ENCODE data around the gene EIF1AD. TPM values are rescaled to one million over a fixed set of nuclear protein-coding genes. Genes with fewer than 3 reads are reported as not detected.

Gene EIF1AD, protein sequence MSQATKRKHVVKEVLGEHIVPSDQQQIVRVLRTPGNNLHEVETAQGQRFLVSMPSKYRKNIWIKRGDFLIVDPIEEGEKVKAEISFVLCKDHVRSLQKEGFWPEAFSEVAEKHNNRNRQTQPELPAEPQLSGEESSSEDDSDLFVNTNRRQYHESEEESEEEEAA
- total RNA-seq = 25.6 and 27.0 TPM in 2 replicates
- polyA plus RNA-seq = 19.4 and 24.8 TPM in 2 replicates

DNA sequence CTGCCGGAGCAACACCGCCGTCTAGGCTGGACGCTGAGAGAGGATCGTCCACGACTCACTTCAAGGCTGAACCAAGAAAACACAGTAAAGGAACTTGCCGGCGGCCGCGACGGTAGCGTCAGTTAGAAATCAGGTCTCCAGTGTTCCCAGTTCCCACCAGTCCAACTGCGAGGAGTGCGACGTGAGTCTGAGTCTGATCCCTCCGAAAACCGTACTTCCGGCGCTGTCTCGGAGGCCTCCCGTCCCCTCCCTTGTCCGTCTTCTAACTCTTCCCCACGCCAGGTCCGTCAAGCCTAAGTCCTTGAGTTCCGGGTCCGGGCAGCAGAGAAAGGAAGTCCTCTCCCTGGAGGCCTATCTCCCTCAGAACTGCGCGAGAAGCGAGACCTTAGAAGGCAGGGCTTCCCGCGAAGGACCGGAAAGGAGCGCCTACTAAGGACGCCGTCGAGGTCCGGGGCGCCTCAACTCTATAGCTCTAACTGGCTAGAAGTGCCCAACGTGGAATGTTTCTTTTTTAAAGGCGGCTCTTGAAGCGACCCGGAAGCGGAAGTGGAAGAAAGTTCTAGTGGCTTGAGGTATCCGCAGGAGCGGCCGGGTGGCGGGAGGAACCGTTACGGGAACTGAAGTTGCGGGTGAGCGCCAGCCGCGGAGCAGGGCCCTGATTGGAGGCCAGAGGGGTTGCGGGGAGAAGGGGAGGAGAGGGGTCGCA lies at the start of gene EIF1AD, which contains the start of gene BANF1:
TSS of gene EIF1AD (minus strand) at position 216 of the 706 bp plus-strand sequence. CDS start 1,768 bp downstream, outside the sequence.
TSS of gene BANF1 (plus strand) at position 562 of the 706 bp plus-strand sequence. CDS start 748 bp downstream, outside the sequence.
- H3K27me3 ChIP-seq = no peaks in the 10 kb centered on the region
- peak within 1 kb of the TSS; percentile 93 for H2AFZ ChIP-seq
- H3K27ac ChIP-seq = peak within 1 kb of the TSS; percentile 99
- 2% methylated on average over 53 of the region's 55 CpGs for WGBS (ENCODE audit: low lambda C conversion rate, missing lambda C conversion rate)
- no peaks in the 10 kb centered on the region for H3K9me3 ChIP-seq (ENCODE audit: low read depth)
- H4K20me1 ChIP-seq (ENCODE audit: insufficient read depth, poor library complexity, severe bottlenecking) = no peaks in the 10 kb centered on the region
- TF ChIP-seq EZH2 (IDR thresholded peaks at IDR 0.05; ENCODE audit: borderline replicate concordance) = no peak
- TF ChIP-seq CTCF (IDR thresholded peaks at IDR 0.05; ENCODE audit: poor library complexity) = no peak
- no peak for TF ChIP-seq EZH2phosphoT487 (IDR thresholded peaks at IDR 0.05; ENCODE audit: low read depth, severe bottlenecking, unreplicated experiment)
- H3K36me3 ChIP-seq (replicated peaks; ENCODE audit: insufficient read depth, low read depth) = no peaks in the 10 kb centered on the region
- H3K9me2 ChIP-seq (replicated peaks; ENCODE audit: insufficient read depth) = no peaks in the 10 kb centered on the region
- DNase-seq (ENCODE audit: low spot score) = peak; percentile 95
- peak within 1 kb of the TSS; percentile 82 for H3K4me3 ChIP-seq
- peak within 1 kb of the TSS; percentile 95 for H3K4me2 ChIP-seq
- H3K79me2 ChIP-seq = peaks cover 47% of the 10 kb centered on the region
- no peaks in the 10 kb centered on the region for H3K4me1 ChIP-seq (ENCODE audit: insufficient read depth)

DNA sequence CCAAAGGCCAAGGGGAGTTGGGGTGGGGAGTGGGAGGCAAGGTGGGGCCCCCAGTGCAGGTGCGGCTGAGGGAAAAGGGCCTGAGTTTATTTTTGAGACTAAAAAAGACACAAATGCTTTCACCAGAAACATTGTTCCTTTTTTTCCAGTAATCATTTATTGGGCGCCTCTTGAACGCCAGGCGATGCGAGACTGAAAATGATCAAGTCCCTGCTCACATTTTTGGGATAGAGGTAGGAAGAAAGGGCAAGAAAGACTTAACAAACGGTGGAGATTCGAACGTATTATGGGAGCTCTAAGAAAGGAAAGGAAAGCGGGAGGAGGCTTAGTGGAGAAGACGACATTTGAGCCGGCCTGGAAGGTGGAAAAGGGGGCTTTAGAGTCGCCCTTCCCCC lies 49.4 kb upstream of the EIF1AD start:
- Histone ChIP-seq H3K79me2 (peaks cover 39% of the 10 kb centered on the region), H3K27me3 (no peaks in the 10 kb centered on the region), H3K27ac (peak overlapping the region; percentile 90), H3K4me1 (ENCODE audit: insufficient read depth) (peaks cover 22% of the 10 kb centered on the region), H3K4me3 (peak overlapping the region; percentile 39), H3K9me2 (replicated peaks; ENCODE audit: insufficient read depth) (no peaks in the 10 kb centered on the region), H2AFZ (peak overlapping the region; percentile 57), H3K4me2 (peak overlapping the region; percentile 80), H3K9me3 (ENCODE audit: low read depth) (no peaks in the 10 kb centered on the region), H4K20me1 (ENCODE audit: insufficient read depth, poor library complexity, severe bottlenecking) (peaks cover 5% of the 10 kb centered on the region), H3K36me3 (replicated peaks; ENCODE audit: insufficient read depth, low read depth) (no peaks in the 10 kb centered on the region)
- 36% methylated on average over 12 of the region's 12 CpGs for WGBS (ENCODE audit: low lambda C conversion rate, missing lambda C conversion rate)
- TF ChIP-seq EZH2 (IDR thresholded peaks at IDR 0.05; ENCODE audit: borderline replicate concordance) (no peak), CTCF (IDR thresholded peaks at IDR 0.05; ENCODE audit: poor library complexity) (no peak), EZH2phosphoT487 (IDR thresholded peaks at IDR 0.05; ENCODE audit: low read depth, severe bottlenecking, unreplicated experiment) (no peak)
- no peak for DNase-seq (ENCODE audit: low spot score)

DNA sequence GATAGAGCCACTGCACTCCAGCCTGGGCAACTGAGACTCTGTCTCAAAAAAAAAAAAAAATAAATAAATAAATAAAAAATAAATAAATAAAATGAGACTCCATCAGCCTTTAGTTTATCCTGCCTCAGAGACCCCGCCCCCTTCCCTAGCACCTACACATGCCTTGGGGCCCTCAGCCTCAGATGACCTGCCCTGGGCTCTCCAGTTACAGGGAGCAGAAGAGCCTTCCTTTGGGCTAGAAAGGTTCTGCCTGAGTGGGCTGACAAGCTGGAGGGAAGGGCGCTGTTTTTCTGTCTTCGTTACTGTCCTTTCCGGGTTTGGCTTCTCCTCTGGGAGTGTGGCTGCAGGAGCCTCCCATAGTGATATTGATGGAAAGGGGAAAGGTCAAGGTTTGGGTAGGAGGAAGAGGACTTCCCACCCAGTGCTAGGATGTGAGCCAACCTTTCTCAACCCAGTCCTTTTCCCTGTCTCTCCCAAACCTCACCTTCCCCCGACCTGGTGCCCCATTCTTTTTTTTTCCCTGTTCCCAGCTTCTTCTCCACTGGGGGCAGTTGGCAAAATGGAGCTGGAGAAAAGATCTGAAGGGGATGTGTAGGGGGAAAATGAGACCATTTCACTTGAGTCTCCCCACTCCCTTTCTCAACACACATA lies 48.7 kb upstream of the EIF1AD start:
- Histone ChIP-seq H3K27me3 (no peaks in the 10 kb centered on the region), H3K4me2 (peak overlapping the region; percentile 80), H3K9me2 (replicated peaks; ENCODE audit: insufficient read depth) (no peaks in the 10 kb centered on the region), H4K20me1 (ENCODE audit: insufficient read depth, poor library complexity, severe bottlenecking) (peaks cover 5% of the 10 kb centered on the region), H3K79me2 (peaks cover 34% of the 10 kb centered on the region), H3K27ac (peak overlapping the region; percentile 90), H3K36me3 (replicated peaks; ENCODE audit: insufficient read depth, low read depth) (no peaks in the 10 kb centered on the region), H3K4me1 (ENCODE audit: insufficient read depth) (peaks cover 22% of the 10 kb centered on the region), H3K9me3 (ENCODE audit: low read depth) (no peaks in the 10 kb centered on the region), H3K4me3 (no peak overlapping the region), H2AFZ (peak overlapping the region; percentile 57)
- WGBS (ENCODE audit: low lambda C conversion rate, missing lambda C conversion rate) = 81% methylated on average over 5 of the region's 5 CpGs
- TF ChIP-seq CTCF (IDR thresholded peaks at IDR 0.05; ENCODE audit: poor library complexity) (no peak), EZH2 (IDR thresholded peaks at IDR 0.05; ENCODE audit: borderline replicate concordance) (no peak), EZH2phosphoT487 (IDR thresholded peaks at IDR 0.05; ENCODE audit: low read depth, severe bottlenecking, unreplicated experiment) (no peak)
- DNase-seq (ENCODE audit: low spot score) = no peak
